Fibroblast of lung (primary cell): ENCODE results near the gene TM4SF1. TPM values are rescaled to one million over a fixed set of nuclear protein-coding genes. Genes with fewer than 3 reads are reported as not detected.
A peak's percentile ranks its signal among the peaks of the same experiment; 100 is the strongest.
"Not testable (repeated sequence)": the region's sequence is repeated elsewhere in the genome, so short reads cannot be mapped to it uniquely, and the experiment has no call there.

Experiments
- DNase-seq, 2 donors: peaks; one replicate each; pipeline versions ENCODE4 v3.0.0 to v3.0.0-alpha.2; 2010; ENCODE audit warnings: low read depth in 2 of 2
- H2AFZ ChIP-seq: 2 replicates; pipeline ENCODE4 v1.5.1; 2012; ENCODE audit warnings: low read length, control low read depth, inconsistent platforms
- H3K27ac ChIP-seq: 2 replicates; pipeline ENCODE4 v1.5.1; 2011; ENCODE audit warnings: low read length, control low read depth; ENCODE audit not compliant: insufficient read depth
- H3K27me3 ChIP-seq: 2 replicates; pipeline ENCODE4 v1.5.1; 2011; ENCODE audit warnings: mild to moderate bottlenecking, low read length; ENCODE audit not compliant: control insufficient read depth, insufficient read depth
- H3K36me3 ChIP-seq: 2 replicates; pipeline ENCODE4 v1.5.1; 2011; ENCODE audit warnings: low read length; ENCODE audit not compliant: control insufficient read depth, insufficient read depth
- H3K4me1 ChIP-seq: 2 replicates; pipeline ENCODE4 v1.5.1; 2011; ENCODE audit warnings: low read length; ENCODE audit not compliant: control insufficient read depth, insufficient read depth; ENCODE audit errors: extremely low read depth
- H3K4me2 ChIP-seq: 2 replicates; pipeline ENCODE4 v1.5.1; 2011; ENCODE audit warnings: low read length, control low read depth; ENCODE audit not compliant: insufficient read depth; ENCODE audit errors: extremely low read depth
- H3K4me3 ChIP-seq, 4 experiments: fragments of 200-600 bp in 1 of 4; sonication (generic) in 1 of 4; replicated peaks in 1 of 4; 2 replicates each; pipeline ENCODE4 v1.5.1; 2011 to 2016; ENCODE audit warnings: low read length in 4 of 4, low read depth in 3 of 4, mild to moderate bottlenecking in 3 of 4, control low read depth in 2 of 4, inconsistent platforms in 1 of 4, mixed read lengths in 1 of 4; ENCODE audit not compliant: insufficient read depth in 1 of 4; ENCODE audit errors: control extremely low read depth in 1 of 4
- H3K79me2 ChIP-seq: 2 replicates; pipeline ENCODE4 v1.5.1; 2012; ENCODE audit warnings: mild to moderate bottlenecking, low read length, inconsistent platforms; ENCODE audit not compliant: control insufficient read depth, insufficient read depth
- H3K9ac ChIP-seq: 2 replicates; pipeline ENCODE4 v1.5.1; 2011; ENCODE audit warnings: mild to moderate bottlenecking, low read length, control low read depth; ENCODE audit not compliant: insufficient read depth
- H3K9me3 ChIP-seq: 2 replicates; pipeline ENCODE4 v1.5.1; 2012; ENCODE audit warnings: low read depth, low read length; ENCODE audit not compliant: control insufficient read depth, insufficient read depth
- H4K20me1 ChIP-seq: 2 replicates; pipeline ENCODE4 v1.5.1; 2011; ENCODE audit warnings: low read length; ENCODE audit not compliant: control insufficient read depth, insufficient read depth; ENCODE audit errors: extremely low read depth
- CTCF ChIP-seq, 2 donors: IDR thresholded peaks in 1 of 2; conservative IDR thresholded peaks in 1 of 2; 1 replicate in 1 of 2; 2 replicates in 1 of 2; pipeline ENCODE4 v1.5.1; 2011 to 2012; ENCODE audit warnings: low read length in 2 of 2, control low read depth in 1 of 2, inconsistent platforms in 1 of 2, low read depth in 1 of 2, mild to moderate bottlenecking in 1 of 2
- EZH2 ChIP-seq: IDR thresholded peaks from 2 replicates; pipeline ENCODE4 v1.5.1; 2012; ENCODE audit warnings: low read length, control low read depth, mild to moderate bottlenecking; ENCODE audit errors: missing control alignments
- polyA plus RNA-seq, 2 donors: library from polyadenylated mRNA; depleted of rRNA in 1 of 2; stranded (reverse) in 1 of 2; unstranded in 1 of 2; fragments of >200 nt; gene quantifications; 2 replicates each; pipeline ENCODE4 v1.2.1, GENCODE V29; 2011 to 2012; ENCODE audit warnings: missing spikeins in 1 of 2
- total RNA-seq: library from RNA; depleted of rRNA; stranded (reverse); fragments of >200 nt; gene quantifications from 2 replicates; pipeline ENCODE4 v1.2.1, GENCODE V29; 2014

The TM4SF1 gene
- total and polyA plus RNA-seq, 2 donors (not counting 1 experiment from before 2014, with no cell fraction given) = 353 to 423 TPM

- no peak overlapping the region for H3K27ac ChIP-seq
- peak; percentile 68 to 94 for DNase-seq
- H4K20me1 ChIP-seq = no peaks in the 10 kb centered on the region
- no peak overlapping the region for H2AFZ ChIP-seq
- no peaks in the 10 kb centered on the region for H3K79me2 ChIP-seq
- no peaks in the 10 kb centered on the region for H3K27me3 ChIP-seq
- no peak for TF ChIP-seq CTCF (conservative IDR thresholded peaks at IDR 0.05 in 1 of 2, IDR thresholded peaks at IDR 0.05 in 1 of 2; ENCODE audit: low read depth in 1 of 2, low read length in 2 of 2)
- no peak for TF ChIP-seq EZH2
- peak overlapping the region; percentile 41 for H3K4me2 ChIP-seq
- H3K9ac ChIP-seq = no peak overlapping the region
- no peaks in the 10 kb centered on the region for H3K36me3 ChIP-seq
- no peak overlapping the region for H3K4me3 ChIP-seq
- peaks cover 11% of the 10 kb centered on the region for H3K4me1 ChIP-seq
- no peaks in the 10 kb centered on the region for H3K9me3 ChIP-seq
Measured at GRCh38 chr3:149342413-149343380, 34.8 kb downstream of the TM4SF1 start.

GRCh38 chr3:149340310-149340933 is 37.0 kb downstream of the TM4SF1 start:
- H3K27ac ChIP-seq = peak overlapping the region; percentile 74
- peak overlapping the region; percentile 68 for H3K4me2 ChIP-seq
- no peak overlapping the region for H3K4me3 ChIP-seq
- H3K9ac ChIP-seq = no peak overlapping the region
- TF ChIP-seq EZH2 (no peak), CTCF (conservative IDR thresholded peaks at IDR 0.05 in 1 of 2, IDR thresholded peaks at IDR 0.05 in 1 of 2; ENCODE audit: low read depth in 1 of 2, low read length in 2 of 2) (no peak)
- no peaks in the 10 kb centered on the region for H3K79me2 ChIP-seq
- no peaks in the 10 kb centered on the region for H3K36me3 ChIP-seq
- no peaks in the 10 kb centered on the region for H4K20me1 ChIP-seq
- peaks cover 11% of the 10 kb centered on the region for H3K4me1 ChIP-seq
- no peak overlapping the region for H2AFZ ChIP-seq
- H3K9me3 ChIP-seq = no peaks in the 10 kb centered on the region
- H3K27me3 ChIP-seq = no peaks in the 10 kb centered on the region
- peak; percentile 15 to 58 for DNase-seq

- H2AFZ ChIP-seq = no peak overlapping the region
- H3K79me2 ChIP-seq = no peaks in the 10 kb centered on the region
- peak; percentile 79 to 99 for DNase-seq
- H3K4me3 ChIP-seq = no peak overlapping the region
- no peak overlapping the region for H3K9ac ChIP-seq
- H3K27ac ChIP-seq = peak overlapping the region; percentile 74
- no peaks in the 10 kb centered on the region for H3K36me3 ChIP-seq
- H3K4me2 ChIP-seq = peak overlapping the region; percentile 68
- H3K27me3 ChIP-seq = no peaks in the 10 kb centered on the region
- TF ChIP-seq EZH2 (no peak), CTCF (conservative IDR thresholded peaks at IDR 0.05 in 1 of 2, IDR thresholded peaks at IDR 0.05 in 1 of 2; ENCODE audit: low read depth in 1 of 2, low read length in 2 of 2) (no peak)
- H4K20me1 ChIP-seq = no peaks in the 10 kb centered on the region
- peaks cover 11% of the 10 kb centered on the region for H3K4me1 ChIP-seq
- no peaks in the 10 kb centered on the region for H3K9me3 ChIP-seq
Measured at GRCh38 chr3:149339931-149340309, 37.5 kb downstream of the TM4SF1 start.

GRCh38 chr3:149337486-149337885 is 40.0 kb downstream of the TM4SF1 start:
- H3K27me3 ChIP-seq, H3K4me3 ChIP-seq, H4K20me1 ChIP-seq, DNase-seq, H3K36me3 ChIP-seq, H2AFZ ChIP-seq, H3K4me2 ChIP-seq, H3K27ac ChIP-seq, H3K9ac ChIP-seq, H3K9me3 ChIP-seq, H3K79me2 ChIP-seq: not testable (repeated sequence)
- H3K4me1 ChIP-seq = peaks cover 13% of the 10 kb centered on the region
